Activated T-cell treated with anti-CD3 and anti-CD28 coated beads, Interleukin-2, amount 50 U/mL, for 24 hours (primary cell): ENCODE data around the gene KIF26A.

Experiments used
- DNase-seq: peaks from one replicate; pipeline ENCODE4 v3.0.0-alpha.2; 2020
- H3K27ac Mint-ChIP-seq: 2 replicates; pipeline ENCODE4 v1.8.0; 2020; ENCODE audit warnings: mild to moderate bottlenecking, mixed read lengths
- H3K27me3 Mint-ChIP-seq: 2 replicates; pipeline ENCODE4 v1.8.0; 2020; ENCODE audit warnings: mixed read lengths
- H3K36me3 Mint-ChIP-seq: 2 replicates; pipeline ENCODE4 v1.8.0; 2020; ENCODE audit warnings: low read depth, mixed read lengths
- H3K4me1 Mint-ChIP-seq: 2 replicates; pipeline ENCODE4 v1.8.0; 2020; ENCODE audit warnings: low read depth, mixed read lengths
- H3K4me3 Mint-ChIP-seq: 2 replicates; pipeline ENCODE4 v1.8.0; 2020; ENCODE audit warnings: mild to moderate bottlenecking, moderate library complexity, mixed read lengths
- H3K9me3 Mint-ChIP-seq: 2 replicates; pipeline ENCODE4 v1.8.0; 2020; ENCODE audit warnings: mixed read lengths

Gene KIF26A

GRCh38 chr14:104139460-104140212 lies 1.2 kb downstream of the KIF26A start:
- no peak for DNase-seq
- H3K4me1 Mint-ChIP-seq = peaks cover 13% of the 10 kb centered on the region
- H3K27me3 Mint-ChIP-seq = peaks cover 42% of the 10 kb centered on the region
- H3K27ac Mint-ChIP-seq = no peak overlapping the region
- no peaks in the 10 kb centered on the region for H3K9me3 Mint-ChIP-seq
- H3K4me3 Mint-ChIP-seq = peak overlapping the region; percentile 8
- H3K36me3 Mint-ChIP-seq = no peaks in the 10 kb centered on the region

- H3K27ac Mint-ChIP-seq = no peak overlapping the region
- H3K4me1 Mint-ChIP-seq = peaks cover 13% of the 10 kb centered on the region
- H3K27me3 Mint-ChIP-seq = peaks cover 37% of the 10 kb centered on the region
- DNase-seq = no peak
- H3K9me3 Mint-ChIP-seq = no peaks in the 10 kb centered on the region
- no peaks in the 10 kb centered on the region for H3K36me3 Mint-ChIP-seq
- no peak overlapping the region for H3K4me3 Mint-ChIP-seq
These were observed 1.8 kb downstream of the KIF26A start for GRCh38 chr14:104140213-104140462.

GRCh38 chr14:104140463-104141331 lies 2.3 kb downstream of the KIF26A start:
- H3K36me3 Mint-ChIP-seq = no peaks in the 10 kb centered on the region
- H3K4me3 Mint-ChIP-seq = no peak overlapping the region
- no peak for DNase-seq
- H3K27me3 Mint-ChIP-seq = peaks cover 31% of the 10 kb centered on the region
- H3K4me1 Mint-ChIP-seq = peaks cover 10% of the 10 kb centered on the region
- no peak overlapping the region for H3K27ac Mint-ChIP-seq
- no peaks in the 10 kb centered on the region for H3K9me3 Mint-ChIP-seq

- Mint-ChIP-seq H3K4me3 (no peak overlapping the region), H3K36me3 (no peaks in the 10 kb centered on the region), H3K27ac (no peak overlapping the region), H3K4me1 (peaks cover 9% of the 10 kb centered on the region), H3K9me3 (no peaks in the 10 kb centered on the region), H3K27me3 (peaks cover 29% of the 10 kb centered on the region)
- DNase-seq = no peak
These were observed 3.3 kb downstream of the KIF26A start for GRCh38 chr14:104141621-104142091.

GRCh38 chr14:104142136-104142945 lies 4.0 kb downstream of the KIF26A start:
- Mint-ChIP-seq H3K9me3 (no peaks in the 10 kb centered on the region), H3K27ac (no peak overlapping the region), H3K4me1 (peaks cover 2% of the 10 kb centered on the region), H3K36me3 (no peaks in the 10 kb centered on the region), H3K4me3 (no peak overlapping the region), H3K27me3 (peaks cover 22% of the 10 kb centered on the region)
- no peak for DNase-seq

GRCh38 chr14:104142946-104143470 lies 4.6 kb downstream of the KIF26A start:
- no peaks in the 10 kb centered on the region for H3K9me3 Mint-ChIP-seq
- H3K4me3 Mint-ChIP-seq = no peak overlapping the region
- no peak overlapping the region for H3K27ac Mint-ChIP-seq
- no peak for DNase-seq
- H3K4me1 Mint-ChIP-seq = no peaks in the 10 kb centered on the region
- H3K36me3 Mint-ChIP-seq = no peaks in the 10 kb centered on the region
- H3K27me3 Mint-ChIP-seq = peaks cover 19% of the 10 kb centered on the region

GRCh38 chr14:104143521-104144452 lies 5.4 kb downstream of the KIF26A start:
- Mint-ChIP-seq H3K4me1 (no peaks in the 10 kb centered on the region), H3K4me3 (no peak overlapping the region)
- no peak for DNase-seq

GRCh38 chr14:104144453-104144790 lies 6.0 kb downstream of the KIF26A start:
- Mint-ChIP-seq H3K36me3 (no peaks in the 10 kb centered on the region), H3K27me3 (peaks cover 16% of the 10 kb centered on the region), H3K27ac (no peak overlapping the region), H3K9me3 (no peaks in the 10 kb centered on the region), H3K4me3 (no peak overlapping the region), H3K4me1 (no peaks in the 10 kb centered on the region)
- DNase-seq = no peak

More at GRCh38 chr14:104143521-104144452, 5.4 kb downstream of the KIF26A start:
- Mint-ChIP-seq H3K36me3 (no peaks in the 10 kb centered on the region), H3K27ac (no peak overlapping the region), H3K27me3 (peaks cover 19% of the 10 kb centered on the region), H3K9me3 (no peaks in the 10 kb centered on the region)

- H3K9me3 Mint-ChIP-seq = no peaks in the 10 kb centered on the region
- H3K27me3 Mint-ChIP-seq = peaks cover 11% of the 10 kb centered on the region
- no peaks in the 10 kb centered on the region for H3K4me1 Mint-ChIP-seq
- H3K4me3 Mint-ChIP-seq = no peak overlapping the region
- no peak overlapping the region for H3K27ac Mint-ChIP-seq
- no peak for DNase-seq
- no peaks in the 10 kb centered on the region for H3K36me3 Mint-ChIP-seq
These were observed 6.8 kb downstream of the KIF26A start for GRCh38 chr14:104144911-104145825.

GRCh38 chr14:104145826-104146601 lies 7.6 kb downstream of the KIF26A start:
- no peak for DNase-seq

GRCh38 chr14:104146651-104147345 lies 8.4 kb downstream of the KIF26A start:
- DNase-seq = no peak
- no peaks in the 10 kb centered on the region for H3K9me3 Mint-ChIP-seq
- H3K4me1 Mint-ChIP-seq = no peaks in the 10 kb centered on the region
- no peak overlapping the region for H3K27ac Mint-ChIP-seq
- no peaks in the 10 kb centered on the region for H3K36me3 Mint-ChIP-seq
- H3K27me3 Mint-ChIP-seq = peaks cover 5% of the 10 kb centered on the region
- no peak overlapping the region for H3K4me3 Mint-ChIP-seq

More at GRCh38 chr14:104145826-104146601, 7.6 kb downstream of the KIF26A start:
- no peak overlapping the region for H3K4me3 Mint-ChIP-seq
- no peaks in the 10 kb centered on the region for H3K36me3 Mint-ChIP-seq
- H3K27me3 Mint-ChIP-seq = peaks cover 7% of the 10 kb centered on the region
- H3K27ac Mint-ChIP-seq = no peak overlapping the region
- no peaks in the 10 kb centered on the region for H3K4me1 Mint-ChIP-seq
- no peaks in the 10 kb centered on the region for H3K9me3 Mint-ChIP-seq
